RPMI7951 (cell line): ENCODE results near the gene SAMD4A. TPM values are rescaled to one million over a fixed set of nuclear protein-coding genes. Genes with fewer than 3 reads are reported as not detected.

Experiments used
- DNase-seq: peaks from one replicate; pipeline ENCODE4 v3.0.0-alpha.2; 2012; ENCODE audit warnings: low read depth
- total RNA-seq: library from RNA; depleted of rRNA; stranded (reverse); fragments of >200 nt; shearing (Covaris generic); gene quantifications from 2 replicates; pipeline ENCODE4 v1.2.3, GENCODE V29; 2014

SAMD4A gene
- total RNA-seq, 1 experiment from 2014 or later = 10.1 TPM

DNA sequence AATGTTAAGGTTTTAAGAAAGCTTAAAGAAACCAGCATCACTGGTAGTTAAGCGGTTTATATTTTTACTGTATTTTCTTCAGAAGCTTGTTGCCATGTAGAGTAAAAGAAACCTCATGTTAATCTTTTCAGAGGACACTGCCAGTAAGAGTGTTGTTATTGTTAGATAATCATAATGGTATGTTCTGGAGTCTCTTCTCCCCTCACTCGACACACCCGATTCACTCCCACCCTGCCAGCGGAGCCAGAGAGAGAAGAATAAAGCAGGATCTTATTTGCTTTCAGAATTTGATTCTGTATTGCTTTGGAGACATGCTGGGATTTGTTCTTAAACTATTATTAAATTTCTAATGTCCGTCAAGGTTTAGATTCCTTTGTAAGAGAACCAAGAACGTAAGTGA lies 113.7 kb downstream of the SAMD4A start:
- DNase-seq = no peak

- peak; percentile 37 for DNase-seq
Measured at GRCh38 chr14:54681811-54682261, 114.9 kb downstream of the SAMD4A start.

DNA sequence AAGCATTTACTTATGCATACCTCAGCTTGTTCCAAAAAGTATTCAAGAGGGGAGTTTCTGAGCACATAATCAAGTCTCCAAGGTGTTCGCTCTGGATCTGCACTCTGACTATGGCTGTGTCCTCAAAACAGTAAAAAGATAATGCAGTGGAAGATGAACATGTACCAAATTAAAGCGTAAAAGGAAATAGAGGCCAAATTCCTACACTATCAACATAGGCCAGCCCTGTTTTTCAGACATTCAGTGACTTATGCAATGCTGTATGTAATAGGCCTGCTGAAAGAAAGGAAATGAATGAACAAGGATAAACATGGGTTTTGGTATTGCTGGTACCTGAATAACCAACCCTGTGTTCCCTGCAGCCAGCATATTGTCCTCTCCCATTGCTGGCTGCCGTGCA lies 115.7 kb downstream of the SAMD4A start:
- no peak for DNase-seq

DNA sequence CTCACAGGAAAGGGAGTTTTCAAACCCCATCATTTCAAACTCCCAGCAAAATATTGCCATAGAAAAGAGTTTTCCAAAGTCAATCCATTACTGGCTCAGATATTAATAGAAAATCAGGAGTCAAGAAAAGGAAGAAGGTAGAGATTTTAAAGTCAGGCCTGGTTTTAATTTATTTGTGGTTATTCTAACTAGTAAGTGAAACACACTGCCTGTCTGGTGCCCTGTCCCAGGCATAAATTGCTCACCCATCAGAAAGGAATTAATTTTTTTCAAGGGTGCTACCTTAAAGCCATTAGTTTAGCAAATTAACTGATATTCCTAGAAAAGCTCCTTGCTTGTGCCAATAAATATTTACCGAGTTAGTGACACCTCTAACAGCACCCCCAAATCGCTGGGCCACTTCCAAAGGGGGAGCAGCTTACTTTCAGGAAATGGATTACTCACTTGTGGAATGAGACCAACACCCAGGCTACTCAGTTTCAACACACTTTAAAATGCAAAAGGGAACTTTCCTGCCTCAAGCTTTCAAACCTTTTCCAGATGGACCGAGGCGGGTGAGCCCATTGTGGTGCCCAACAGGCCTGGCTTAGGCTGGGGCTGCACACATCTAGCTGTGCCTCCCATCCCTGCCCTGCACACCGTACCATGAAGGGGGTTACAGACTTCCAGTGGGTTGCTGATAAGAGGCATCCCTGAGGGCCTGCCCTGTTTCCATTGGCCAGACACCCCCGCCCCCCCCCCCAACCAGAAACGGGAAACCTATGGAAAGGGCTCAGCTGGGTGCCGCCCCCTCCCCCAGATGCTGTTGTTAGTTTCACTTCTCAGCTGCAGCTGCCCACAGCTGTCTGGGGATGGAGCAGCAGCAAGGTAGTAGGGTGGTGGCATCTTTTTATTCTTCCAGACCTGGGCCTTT lies 117.2 kb downstream of the SAMD4A start:
- peak; percentile 79 for DNase-seq

- no peak for DNase-seq
Measured at GRCh38 chr14:54685286-54685845, 118.4 kb downstream of the SAMD4A start.

GRCh38 chr14:54686219-54686870 lies 119.4 kb downstream of the SAMD4A start:
- peak; percentile 79 for DNase-seq

GRCh38 chr14:54686871-54687749 lies 120.2 kb downstream of the SAMD4A start:
- DNase-seq = no peak

DNA sequence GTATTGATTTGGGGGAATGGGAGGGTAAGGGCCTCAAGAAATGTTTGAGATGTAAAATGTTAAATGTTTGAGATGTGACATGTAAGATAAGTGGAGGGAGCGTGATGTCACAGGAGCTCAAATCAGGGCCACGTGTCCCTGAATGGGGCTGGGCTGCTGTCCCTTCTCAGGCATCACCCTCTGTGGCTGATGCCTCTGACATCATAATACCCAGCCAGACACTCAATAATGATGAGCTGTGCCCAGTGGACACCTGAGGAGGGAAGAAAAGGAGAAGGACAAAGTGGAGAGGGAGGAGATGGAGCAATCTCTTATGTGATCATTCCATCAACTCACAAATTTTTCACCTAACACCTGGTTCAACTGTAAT lies 120.8 kb downstream of the SAMD4A start:
- DNase-seq = no peak

- DNase-seq = no peak
Measured at GRCh38 chr14:54688229-54688628, 121.3 kb downstream of the SAMD4A start.

GRCh38 chr14:54689928-54690327 lies 123.0 kb downstream of the SAMD4A start:
- no peak for DNase-seq

DNA sequence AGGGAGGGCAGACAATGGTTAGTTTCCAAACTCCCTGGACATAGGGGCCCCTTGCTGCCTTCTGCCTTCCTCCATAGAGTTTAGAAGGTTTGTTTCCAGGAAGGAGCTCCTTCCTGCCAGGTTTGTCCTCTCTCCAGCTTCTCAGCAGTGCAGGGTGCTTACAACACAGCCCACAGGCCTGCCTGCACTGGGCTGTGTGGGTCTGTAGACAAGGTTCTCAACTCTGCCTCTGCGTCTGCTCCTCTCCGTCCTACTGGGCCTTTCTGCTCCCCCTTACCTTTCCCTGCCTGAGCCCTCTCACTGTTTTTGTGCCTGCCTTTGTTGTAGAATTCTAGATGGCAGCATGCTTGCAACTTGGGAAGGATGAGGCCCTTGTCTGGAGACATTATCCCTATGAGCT lies 124.0 kb downstream of the SAMD4A start:
- DNase-seq = no peak

DNA sequence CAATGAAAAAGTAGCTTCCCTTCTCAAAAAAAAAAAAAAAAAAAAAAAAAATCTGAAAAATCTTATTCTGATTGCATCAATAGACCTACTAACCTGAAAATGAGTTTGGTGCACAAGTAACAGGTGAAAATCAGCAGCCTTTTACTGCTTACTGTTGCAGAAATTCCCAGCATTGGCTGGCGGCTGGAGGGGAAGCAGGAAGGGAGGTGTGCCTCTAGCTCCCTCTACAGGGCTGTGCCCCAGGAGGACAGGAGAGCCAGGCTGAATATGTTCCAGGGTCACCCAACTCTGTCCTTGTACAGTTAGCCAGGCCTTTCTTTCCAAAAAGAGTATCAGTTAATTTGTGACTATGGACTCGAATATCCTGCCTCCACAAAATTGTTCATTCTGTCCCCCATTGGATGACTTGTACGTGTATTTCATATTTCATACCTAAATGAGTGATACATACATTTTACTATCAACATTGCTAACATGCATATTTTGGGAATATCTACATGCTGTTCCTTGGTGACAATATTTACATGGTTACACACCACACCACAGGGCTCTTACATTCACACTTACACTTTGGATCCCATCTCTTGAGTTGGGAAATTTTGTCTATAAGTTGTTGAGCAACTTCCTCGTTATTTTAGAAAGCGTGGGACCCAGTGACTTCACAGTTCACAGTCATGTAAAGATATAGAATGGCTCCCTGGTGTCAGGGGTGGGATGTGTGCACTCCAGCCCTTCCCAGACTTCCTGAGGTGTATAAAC lies 124.8 kb downstream of the SAMD4A start:
- peak; percentile 62 for DNase-seq

- DNase-seq = no peak
Measured at GRCh38 chr14:54692284-54692772, 125.4 kb downstream of the SAMD4A start.

DNA sequence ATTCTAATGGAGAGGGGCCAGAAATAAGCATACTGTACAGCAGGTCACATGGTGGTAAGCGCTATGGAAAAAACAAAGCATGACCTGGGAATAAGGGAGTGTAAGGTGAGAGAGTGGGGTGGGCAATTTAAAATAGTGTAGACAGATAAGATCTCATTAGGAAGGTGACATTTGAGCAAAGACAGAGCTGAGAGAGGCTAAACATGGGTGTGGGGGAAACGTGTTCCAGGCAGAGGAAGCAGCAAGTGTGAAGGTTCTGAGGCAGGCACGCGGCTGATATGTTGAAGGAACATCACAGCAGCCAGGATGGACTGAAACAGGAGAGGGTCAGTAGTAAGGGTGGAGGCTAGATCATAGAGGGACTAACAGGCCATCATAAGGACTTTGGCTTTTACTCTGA lies 126.8 kb downstream of the SAMD4A start:
- no peak for DNase-seq

DNA sequence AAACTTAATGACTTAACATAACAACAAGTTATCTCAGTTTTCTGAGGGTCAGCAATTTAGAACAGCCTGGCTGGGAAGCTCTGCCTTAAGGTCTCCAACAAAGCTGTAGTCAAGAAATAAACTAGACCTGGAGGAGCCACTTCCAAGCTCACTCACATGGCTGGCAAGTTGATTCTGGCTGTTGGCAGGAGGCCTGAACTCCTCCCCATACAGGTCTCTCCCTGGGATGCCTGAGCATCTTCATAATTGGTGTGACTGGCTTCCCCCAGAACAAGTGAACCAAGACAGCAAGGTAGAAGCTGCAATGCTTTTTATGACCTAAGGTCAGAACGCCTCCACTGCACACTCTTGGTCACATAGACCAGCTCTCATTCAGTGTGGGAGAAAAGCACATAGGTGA lies 128.3 kb downstream of the SAMD4A start:
- DNase-seq = no peak

- no peak for DNase-seq
Measured at GRCh38 chr14:54697001-54697400, 130.1 kb downstream of the SAMD4A start.

DNA sequence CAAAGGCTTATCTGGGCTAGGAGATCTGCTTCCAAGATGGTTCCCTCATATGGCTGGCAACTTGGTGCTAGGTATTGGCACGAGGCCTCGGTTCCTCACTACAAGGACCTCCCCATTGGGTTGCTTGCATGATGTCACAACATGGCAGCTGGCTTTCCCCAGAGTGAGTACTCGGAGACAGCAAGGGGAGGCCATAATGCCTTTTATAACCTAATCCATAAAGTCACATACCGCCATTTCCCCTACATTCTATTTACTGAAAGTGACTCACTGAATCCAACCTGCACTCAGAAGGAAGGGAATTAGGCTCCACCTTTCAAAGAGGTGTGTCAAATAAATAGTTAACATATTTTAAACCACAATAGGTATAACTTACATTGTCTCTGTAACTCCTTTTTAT lies 130.9 kb downstream of the SAMD4A start:
- no peak for DNase-seq

DNA sequence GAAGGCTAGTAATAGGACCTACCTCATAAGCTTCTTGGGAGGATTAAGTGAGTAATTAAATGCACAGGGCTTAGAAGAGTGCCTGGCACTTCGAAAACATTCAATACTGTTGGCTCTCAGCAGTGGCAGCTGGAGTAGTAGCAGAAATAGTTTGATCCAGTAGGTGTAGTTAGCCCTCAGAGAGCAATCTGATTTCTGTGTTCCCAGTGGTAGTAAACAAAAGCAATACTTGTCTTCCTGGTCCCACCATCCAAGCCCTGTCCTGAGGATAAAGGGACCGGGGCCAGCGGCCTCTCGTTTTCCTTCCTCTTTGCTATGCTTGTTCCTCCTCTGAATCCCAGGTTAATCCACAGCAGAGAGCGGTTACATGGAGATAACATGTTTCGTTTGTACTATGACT lies 131.6 kb downstream of the SAMD4A start:
- no peak for DNase-seq

DNA sequence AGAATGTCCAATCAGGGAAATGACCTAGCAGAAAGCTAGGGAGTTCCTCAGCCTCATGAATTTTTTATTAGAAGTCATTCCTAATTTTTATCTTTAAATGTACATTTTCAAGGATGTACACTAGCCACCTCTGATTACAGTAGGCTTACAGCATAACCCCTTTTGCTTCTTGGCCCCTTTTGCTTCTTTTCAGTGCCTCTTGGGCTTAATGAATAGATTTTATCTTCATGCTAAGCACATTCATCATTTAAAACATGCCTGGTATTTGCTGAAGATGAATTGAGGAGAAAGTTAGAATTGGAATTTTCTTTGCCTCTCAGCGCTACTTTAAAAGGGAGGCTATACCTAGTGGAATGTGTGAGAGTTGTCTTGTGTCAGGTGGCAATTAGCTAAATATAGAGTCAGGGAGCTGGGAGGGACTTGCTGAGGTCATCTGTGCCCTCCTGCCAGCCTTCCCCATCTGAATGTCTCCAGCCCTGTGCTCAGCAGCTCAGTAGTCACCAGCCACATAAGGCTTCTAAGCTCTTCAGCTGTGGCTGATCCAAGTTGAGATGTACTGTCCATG lies 132.1 kb downstream of the SAMD4A start:
- DNase-seq = no peak

- DNase-seq = no peak
Measured at GRCh38 chr14:54699735-54700134, 132.8 kb downstream of the SAMD4A start.

- no peak for DNase-seq
Measured at GRCh38 chr14:54700717-54701116, 133.8 kb downstream of the SAMD4A start.
